Natural killer cell (primary cell): Measurements from ENCODE around the gene FTL. TPM values are rescaled to one million over a fixed set of nuclear protein-coding genes. Genes with fewer than 3 reads are reported as not detected.

ENCODE experiments used
- ATAC-seq, 3 donors: fragments of 150-1000 bp in 2 of 3; fragments of 200-7000 bp in 1 of 3; cut with Tn5 transposase; 1 replicate in 1 of 3; 2 replicates in 2 of 3; pipeline ENCODE4 v1.10.0; 2021; ENCODE audit warnings: mild to moderate bottlenecking in 2 of 3, moderate library complexity in 2 of 3
- DNase-seq, 2 donors: peaks; one replicate each; pipeline versions ENCODE4 v3.0.0 to v3.0.0-alpha.2; 2013 to 2021; ENCODE audit warnings: mixed read lengths in 1 of 2
- H3K27ac ChIP-seq: one replicate; pipeline ENCODE4 v1.5.1; 2013; ENCODE audit warnings: mild to moderate bottlenecking, low read length
- H3K27me3 ChIP-seq: one replicate; pipeline ENCODE4 v1.6.1; 2013; ENCODE audit warnings: low read length; ENCODE audit not compliant: control insufficient read depth, insufficient read depth
- H3K36me3 ChIP-seq: one replicate; pipeline ENCODE4 v1.6.1; 2013; ENCODE audit warnings: low read length; ENCODE audit not compliant: control insufficient read depth, insufficient read depth
- H3K4me1 ChIP-seq: one replicate; pipeline ENCODE4 v1.6.1; 2013; ENCODE audit warnings: low read length; ENCODE audit not compliant: control insufficient read depth, insufficient read depth
- H3K4me3 ChIP-seq: one replicate; pipeline ENCODE4 v1.5.1; 2013; ENCODE audit warnings: low read length
- H3K9me3 ChIP-seq: one replicate; pipeline ENCODE4 v1.6.1; 2013; ENCODE audit warnings: low read length; ENCODE audit not compliant: control insufficient read depth, insufficient read depth
- H3K27ac Mint-ChIP-seq, 2 donors: one replicate each; pipeline ENCODE4 v1.8.0; 2022; ENCODE audit warnings: mild to moderate bottlenecking in 2 of 2, mixed read lengths in 2 of 2, moderate library complexity in 1 of 2
- H3K27me3 Mint-ChIP-seq, 2 donors: one replicate each; pipeline ENCODE4 v1.8.0; 2022; ENCODE audit warnings: low read depth in 2 of 2, mixed read lengths in 2 of 2
- H3K36me3 Mint-ChIP-seq: one replicate; pipeline ENCODE4 v1.8.0; 2022; ENCODE audit warnings: mixed read lengths
- H3K4me1 Mint-ChIP-seq, 2 donors: one replicate each; pipeline ENCODE4 v1.8.0; 2022; ENCODE audit warnings: mixed read lengths in 2 of 2
- H3K4me3 Mint-ChIP-seq: one replicate; pipeline ENCODE4 v1.8.0; 2022; ENCODE audit warnings: mild to moderate bottlenecking, moderate library complexity, mixed read lengths
- H3K9me3 Mint-ChIP-seq, 2 donors: one replicate each; pipeline ENCODE4 v1.8.0; 2022; ENCODE audit warnings: mixed read lengths in 2 of 2
- CTCF ChIP-seq: fragments of 200-600 bp; IDR thresholded peaks from one replicate; pipeline ENCODE4 v1.8.0; 2022; ENCODE audit warnings: antibody characterized with exemption
- WGBS: methylation state at CpG from one replicate; pipeline ENCODE4 v1.1.7; 2013; ENCODE audit warnings: missing lambda C conversion rate; ENCODE audit not compliant: insufficient coverage; 5-methylcytosine and 5-hydroxymethylcytosine counted together
- intact Hi-C: fragments of 100-400 bp; cut with micrococcal nuclease; formaldehyde crosslinking; loops from one replicate; pipeline ENCODE4 v1.14.2; 2022
- total RNA-seq, 4 donors: library from RNA; stranded (reverse); fragments of 120-200 nt in 1 of 4; gene quantifications; one replicate each; pipeline versions ENCODE4 v1.2.3 to v1.2.4, GENCODE V29; 2013 to 2022

FTL gene
- total RNA-seq, 3 donors from 2014 or later (not counting 1 experiment from before 2014, with no cell fraction given): 554 to 1,168 (median 1,024) TPM

- no peak overlapping the region for H3K27ac ChIP-seq
- no peaks in the 10 kb centered on the region for H3K36me3 Mint-ChIP-seq
- H3K4me1 Mint-ChIP-seq: peaks cover 5% of the 10 kb centered on the region in 2 donors
- no peak overlapping the region for H3K4me3 ChIP-seq
- no peaks in the 10 kb centered on the region for H3K9me3 Mint-ChIP-seq
- ATAC-seq: no peak
- H3K36me3 ChIP-seq: no peaks in the 10 kb centered on the region
- 86% methylated on average over 15 of the region's 15 CpGs for WGBS
- DNase-seq: no peak
- H3K9me3 ChIP-seq: no peaks in the 10 kb centered on the region
- no peak overlapping the region for H3K4me3 Mint-ChIP-seq
- no peaks in the 10 kb centered on the region for H3K27me3 ChIP-seq
- no peaks in the 10 kb centered on the region for H3K27me3 Mint-ChIP-seq
- TF ChIP-seq CTCF: no peak
- peaks cover 7% of the 10 kb centered on the region for H3K4me1 ChIP-seq
- no peak overlapping the region for H3K27ac Mint-ChIP-seq
- intact Hi-C loops: no loop called here
Observed at GRCh38 chr19:48928164-48929025, 36.7 kb upstream of the FTL start.

- ATAC-seq (peak; percentile 94 to 98 (median 97)), DNase-seq (peak; percentile 72 to 93)
- TF ChIP-seq CTCF: no peak
- H3K4me1 Mint-ChIP-seq: peaks cover 11% of the 10 kb centered on the region in 2 donors
- H3K4me3 Mint-ChIP-seq: peak within 1 kb of the TSS; percentile 88
- peak within 1 kb of the TSS in 1 of 2 donors; percentile 79 for H3K27ac Mint-ChIP-seq
- Histone ChIP-seq H3K4me1 (peaks cover 10% of the 10 kb centered on the region), H3K4me3 (peak within 1 kb of the TSS; percentile 37), H3K9me3 (no peaks in the 10 kb centered on the region), H3K27ac (no peak within 1 kb of the TSS), H3K27me3 (no peaks in the 10 kb centered on the region), H3K36me3 (no peaks in the 10 kb centered on the region)
- no peaks in the 10 kb centered on the region for H3K9me3 Mint-ChIP-seq
- peaks cover 0 to 6% of the 10 kb centered on the region in 2 donors for H3K27me3 Mint-ChIP-seq
- WGBS: under 1% methylated on average over 42 of the region's 43 CpGs
- H3K36me3 Mint-ChIP-seq: no peaks in the 10 kb centered on the region
- intact Hi-C loops: no loop called here
Observed at GRCh38 chr19:48933382-48933932, 31.7 kb upstream of the FTL start, which contains the start of gene DHDH. Gene DHDH (plus strand): TSS chr19:48933699. CDS start chr19:48933722, 23 bp downstream.

GRCh38 chr19:48934837-48935236 is 30.3 kb upstream of the FTL start:
- H3K27ac ChIP-seq: no peak overlapping the region
- ATAC-seq (no peak), DNase-seq (no peak)
- intact Hi-C loops: no loop called here
- Mint-ChIP-seq H3K4me1 (peaks cover 11% of the 10 kb centered on the region in 2 donors), H3K9me3 (no peaks in the 10 kb centered on the region), H3K36me3 (no peaks in the 10 kb centered on the region), H3K27ac (no peak overlapping the region), H3K4me3 (peak overlapping the region; percentile 43), H3K27me3 (peaks cover 0 to 6% of the 10 kb centered on the region in 2 donors)
- 91% methylated on average over 19 of the region's 19 CpGs for WGBS
- peaks cover 10% of the 10 kb centered on the region for H3K4me1 ChIP-seq
- no peaks in the 10 kb centered on the region for H3K9me3 ChIP-seq
- no peaks in the 10 kb centered on the region for H3K27me3 ChIP-seq
- no peaks in the 10 kb centered on the region for H3K36me3 ChIP-seq
- TF ChIP-seq CTCF: no peak
- H3K4me3 ChIP-seq: no peak overlapping the region
